ENCODE results near the gene PSMC3IP. TPM values are rescaled to one million over a fixed set of nuclear protein-coding genes. Genes with fewer than 3 reads are reported as not detected.
"Not testable (repeated sequence)": the region's sequence is repeated elsewhere in the genome, so short reads cannot be mapped to it uniquely, and the experiment has no call there.

PSMC3IP gene
- total RNA-seq, 2 donors from 2014 or later: 2.2 to 11.6 TPM

- intact Hi-C loops (cut with DNase I): no loop called here
These were observed 22.4 kb downstream of the PSMC3IP start for GRCh38 chr17:42555122-42555622.

GRCh38 chr17:42554250-42555121 lies 23.0 kb downstream of the PSMC3IP start:
- intact Hi-C loops (cut with DNase I): no loop called here

More at GRCh38 chr17:42555122-42555622, 22.4 kb downstream of the PSMC3IP start:
- Histone ChIP-seq H3K9ac (ENCODE audit: low read depth in 2 of 2, low read length in 2 of 2) (peak overlapping the region; percentile 91 to 94), H3K4me3 (peak overlapping the region; percentile 73), H3K4me1 (peaks cover 4% of the 10 kb centered on the region), H3K36me3 (no peaks in the 10 kb centered on the region), H3K9me3 (no peaks in the 10 kb centered on the region), H3K27ac (peak overlapping the region; percentile 75), H3K27me3 (no peaks in the 10 kb centered on the region)
- TF ChIP-seq CTCF (IDR thresholded peaks at IDR 0.05): no peak
- no peak for DNase-seq

GRCh38 chr17:42553866-42554249 lies 23.7 kb downstream of the PSMC3IP start:
- H3K4me1 ChIP-seq: peaks cover 4% of the 10 kb centered on the region
- H3K9me3 ChIP-seq: no peaks in the 10 kb centered on the region
- no peak for TF ChIP-seq CTCF (IDR thresholded peaks at IDR 0.05)
- peak overlapping the region; percentile 73 for H3K4me3 ChIP-seq
- H3K9ac ChIP-seq (ENCODE audit: low read depth in 2 of 2, low read length in 2 of 2): peak overlapping the region; percentile 91 to 94
- intact Hi-C loops (cut with DNase I): no loop called here
- H3K36me3 ChIP-seq: no peaks in the 10 kb centered on the region
- H3K27ac ChIP-seq: peak overlapping the region; percentile 75
- H3K27me3 ChIP-seq: no peaks in the 10 kb centered on the region
- no peak for DNase-seq

More at GRCh38 chr17:42554250-42555121, 23.0 kb downstream of the PSMC3IP start:
- Histone ChIP-seq H3K4me1 (peaks cover 4% of the 10 kb centered on the region), H3K4me3 (peak overlapping the region; percentile 73), H3K27ac (peak overlapping the region; percentile 75), H3K9ac (ENCODE audit: low read depth in 2 of 2, low read length in 2 of 2) (peak overlapping the region; percentile 91 to 94), H3K9me3 (no peaks in the 10 kb centered on the region), H3K36me3 (no peaks in the 10 kb centered on the region), H3K27me3 (no peaks in the 10 kb centered on the region)
- TF ChIP-seq CTCF (IDR thresholded peaks at IDR 0.05): no peak
- peak; percentile 89 for DNase-seq

GRCh38 chr17:42553161-42553818 lies 24.2 kb downstream of the PSMC3IP start:
- Histone ChIP-seq H3K27ac (no peak overlapping the region), H3K9me3 (no peaks in the 10 kb centered on the region), H3K9ac (ENCODE audit: low read depth in 2 of 2, low read length in 2 of 2) (no peak overlapping the region), H3K27me3 (no peaks in the 10 kb centered on the region), H3K4me1 (peaks cover 4% of the 10 kb centered on the region), H3K36me3 (no peaks in the 10 kb centered on the region), H3K4me3 (no peak overlapping the region)
- no peak for DNase-seq
- intact Hi-C loops (cut with DNase I): no loop called here
- no peak for TF ChIP-seq CTCF (IDR thresholded peaks at IDR 0.05)

GRCh38 chr17:42552736-42553135 lies 24.8 kb downstream of the PSMC3IP start, which contains the start of gene HSD17B1:
HSD17B1 (plus strand) TSS chr17:42552923; CDS start chr17:42552934, 11 bp downstream.
- DNase-seq; H3K27me3 ChIP-seq; H3K36me3 ChIP-seq; H3K27ac ChIP-seq; H3K9me3 ChIP-seq; intact Hi-C loops (cut with DNase I); H3K4me1 ChIP-seq: not testable (repeated sequence)
- peak within 1 kb of the TSS; percentile 91 to 94 for H3K9ac ChIP-seq (ENCODE audit: low read depth in 2 of 2, low read length in 2 of 2)
- H3K4me3 ChIP-seq: peak within 1 kb of the TSS; percentile 73
